GM23248 (cell line): Measurements from ENCODE around the gene GNE.

Experiments
- EZH2 ChIP-seq: fragments of 200-600 bp; sonication (generic); IDR thresholded peaks from 2 replicates; pipeline ENCODE4 v1.6.1; 2018; ENCODE audit warnings: antibody characterized with exemption, mild to moderate bottlenecking; ENCODE audit not compliant: insufficient read depth, poor library complexity, severe bottlenecking
- EZH2phosphoT487 ChIP-seq: fragments of 200-600 bp; sonication (generic); IDR thresholded peaks from 2 replicates; pipeline ENCODE4 v1.6.1; 2018; ENCODE audit warnings: antibody characterized with exemption, moderate library complexity, mild to moderate bottlenecking, low read depth; ENCODE audit not compliant: insufficient read depth

- TF ChIP-seq EZH2: no peak
- TF ChIP-seq EZH2phosphoT487: no peak
Measured at GRCh38 chr9:36284226-36284625, 26.0 kb upstream of the GNE start.
